ENCODE results near the gene RXFP4.

DNA sequence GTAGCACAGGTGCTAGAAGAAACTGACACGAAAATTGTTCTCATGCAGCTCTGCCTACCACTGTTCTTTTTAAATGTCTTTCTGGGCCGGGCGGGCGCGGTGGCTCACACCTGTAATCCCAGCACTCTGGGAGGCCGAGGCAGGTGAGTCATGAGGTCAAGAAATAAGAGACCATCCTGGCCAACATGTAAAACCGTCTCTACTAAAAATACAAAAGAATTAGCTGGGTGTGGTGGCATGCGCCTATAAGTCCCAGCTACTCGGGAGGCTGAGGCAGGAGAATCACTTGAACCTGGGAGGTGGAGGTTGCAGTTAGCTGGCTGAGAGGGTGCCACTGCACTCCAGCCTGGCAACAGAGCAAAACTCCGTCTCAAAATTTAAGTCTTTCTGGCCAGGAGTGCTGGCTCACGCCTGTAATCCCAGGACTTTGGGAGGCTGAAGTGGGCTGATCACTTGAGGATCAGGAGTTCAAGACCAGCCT, 29.3 kb upstream of the RXFP4 start:
- TF ChIP-seq, protein P1, sequence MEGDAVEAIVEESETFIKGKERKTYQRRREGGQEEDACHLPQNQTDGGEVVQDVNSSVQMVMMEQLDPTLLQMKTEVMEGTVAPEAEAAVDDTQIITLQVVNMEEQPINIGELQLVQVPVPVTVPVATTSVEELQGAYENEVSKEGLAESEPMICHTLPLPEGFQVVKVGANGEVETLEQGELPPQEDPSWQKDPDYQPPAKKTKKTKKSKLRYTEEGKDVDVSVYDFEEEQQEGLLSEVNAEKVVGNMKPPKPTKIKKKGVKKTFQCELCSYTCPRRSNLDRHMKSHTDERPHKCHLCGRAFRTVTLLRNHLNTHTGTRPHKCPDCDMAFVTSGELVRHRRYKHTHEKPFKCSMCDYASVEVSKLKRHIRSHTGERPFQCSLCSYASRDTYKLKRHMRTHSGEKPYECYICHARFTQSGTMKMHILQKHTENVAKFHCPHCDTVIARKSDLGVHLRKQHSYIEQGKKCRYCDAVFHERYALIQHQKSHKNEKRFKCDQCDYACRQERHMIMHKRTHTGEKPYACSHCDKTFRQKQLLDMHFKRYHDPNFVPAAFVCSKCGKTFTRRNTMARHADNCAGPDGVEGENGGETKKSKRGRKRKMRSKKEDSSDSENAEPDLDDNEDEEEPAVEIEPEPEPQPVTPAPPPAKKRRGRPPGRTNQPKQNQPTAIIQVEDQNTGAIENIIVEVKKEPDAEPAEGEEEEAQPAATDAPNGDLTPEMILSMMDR (IDR thresholded peaks at IDR 0.05): no peak
- TF ChIP-seq POLR2A (IDR thresholded peaks at IDR 0.05): no peak
